GM18502 (cell line): ENCODE measurements around the gene NOVA1.
"Not testable (repeated sequence)": the region's sequence is repeated elsewhere in the genome, so short reads cannot be mapped to it uniquely, and the experiment has no call there.

Experiments used
- ATAC-seq: cut with Tn5 transposase; IDR thresholded peaks from one replicate; pipeline ENCODE4 v1.9.1; 2021; ENCODE audit warnings: mild to moderate bottlenecking; ENCODE audit not compliant: unreplicated experiment, poor library complexity

Gene NOVA1

GRCh38 chr14:26597589-26598080 lies at the start of gene NOVA1:
Gene NOVA1 (minus strand): TSS chr14:26598033. CDS start chr14:26597436, 597 bp downstream.
- ATAC-seq: no peak

GRCh38 chr14:26645057-26645456 lies 47.2 kb upstream of the NOVA1 start:
- ATAC-seq: not testable (repeated sequence)

GRCh38 chr14:26636561-26636960 lies 38.7 kb upstream of the NOVA1 start:
- no peak for ATAC-seq

GRCh38 chr14:26634946-26635345 lies 37.1 kb upstream of the NOVA1 start:
- not testable (repeated sequence) for ATAC-seq

GRCh38 chr14:26626256-26626655 lies 28.4 kb upstream of the NOVA1 start:
- no peak for ATAC-seq

- ATAC-seq: no peak
Observed at GRCh38 chr14:26622611-26623010, 24.8 kb upstream of the NOVA1 start.

GRCh38 chr14:26621807-26622560 lies 24.2 kb upstream of the NOVA1 start:
- ATAC-seq: no peak

GRCh38 chr14:26621364-26621763 lies 23.5 kb upstream of the NOVA1 start:
- ATAC-seq: no peak

GRCh38 chr14:26611259-26611658 lies 13.4 kb upstream of the NOVA1 start:
- ATAC-seq: no peak

GRCh38 chr14:26606729-26607312 lies 9.0 kb upstream of the NOVA1 start:
- no peak for ATAC-seq

- no peak for ATAC-seq
Observed at GRCh38 chr14:26605602-26606001, 7.8 kb upstream of the NOVA1 start.

GRCh38 chr14:26602902-26603301 lies 5.1 kb upstream of the NOVA1 start:
- no peak for ATAC-seq

- ATAC-seq: no peak
Observed at GRCh38 chr14:26601856-26602255, 4.0 kb upstream of the NOVA1 start.

- ATAC-seq: no peak
Observed at GRCh38 chr14:26599291-26599690, 1.5 kb upstream of the NOVA1 start.

GRCh38 chr14:26598672-26599131 lies 869 bp upstream of the NOVA1 start:
- no peak for ATAC-seq

- no peak for ATAC-seq
Observed at GRCh38 chr14:26598081-26598671, 343 bp upstream of the NOVA1 start.

GRCh38 chr14:26597071-26597588 lies 703 bp downstream of the NOVA1 start:
- no peak for ATAC-seq

- ATAC-seq: no peak
Observed at GRCh38 chr14:26596543-26597061, 1.2 kb downstream of the NOVA1 start.

- ATAC-seq: no peak
Observed at GRCh38 chr14:26595926-26596542, 1.8 kb downstream of the NOVA1 start.

GRCh38 chr14:26594756-26595545 lies 2.9 kb downstream of the NOVA1 start:
- ATAC-seq: no peak
